ENCODE results near the gene PC. TPM values are rescaled to one million over a fixed set of nuclear protein-coding genes. Genes with fewer than 3 reads are reported as not detected.
"Not testable (repeated sequence)": the region's sequence is repeated elsewhere in the genome, so short reads cannot be mapped to it uniquely, and the experiment has no call there.

The PC gene
- total RNA-seq, 1 experiment from 2014 or later = 37.1 TPM

DNA sequence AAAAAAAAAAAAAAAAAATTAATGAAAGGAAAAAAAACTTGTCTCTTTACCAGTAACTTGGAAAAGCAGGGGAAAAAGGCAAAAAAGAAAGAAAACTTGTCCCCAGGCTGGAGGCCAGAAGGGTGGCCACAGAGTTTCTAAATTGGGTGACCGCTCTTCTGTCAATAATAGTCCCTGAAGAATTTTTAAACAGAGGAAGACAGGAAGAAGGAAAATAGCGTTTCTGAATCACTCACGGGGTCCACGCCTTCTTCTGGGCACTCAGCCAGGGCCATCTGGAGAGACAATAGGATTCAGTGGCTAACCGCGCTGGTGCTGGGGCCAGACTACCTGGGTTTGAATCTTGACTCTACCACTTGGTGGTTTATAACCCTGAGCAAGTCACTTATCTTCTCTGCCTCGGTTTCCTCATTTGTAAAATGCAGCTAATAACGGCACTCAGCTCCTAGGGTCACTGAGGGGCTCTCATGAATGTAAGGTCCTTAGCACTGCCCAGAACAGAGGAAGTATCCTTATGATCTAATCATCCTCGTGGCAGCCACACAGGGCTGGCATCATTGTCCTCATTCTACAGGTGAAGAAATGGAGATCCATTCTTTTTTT is 23.9 kb upstream of the PC start:
- peak; percentile 98 for DNase-seq (ENCODE audit: low read depth)

DNA sequence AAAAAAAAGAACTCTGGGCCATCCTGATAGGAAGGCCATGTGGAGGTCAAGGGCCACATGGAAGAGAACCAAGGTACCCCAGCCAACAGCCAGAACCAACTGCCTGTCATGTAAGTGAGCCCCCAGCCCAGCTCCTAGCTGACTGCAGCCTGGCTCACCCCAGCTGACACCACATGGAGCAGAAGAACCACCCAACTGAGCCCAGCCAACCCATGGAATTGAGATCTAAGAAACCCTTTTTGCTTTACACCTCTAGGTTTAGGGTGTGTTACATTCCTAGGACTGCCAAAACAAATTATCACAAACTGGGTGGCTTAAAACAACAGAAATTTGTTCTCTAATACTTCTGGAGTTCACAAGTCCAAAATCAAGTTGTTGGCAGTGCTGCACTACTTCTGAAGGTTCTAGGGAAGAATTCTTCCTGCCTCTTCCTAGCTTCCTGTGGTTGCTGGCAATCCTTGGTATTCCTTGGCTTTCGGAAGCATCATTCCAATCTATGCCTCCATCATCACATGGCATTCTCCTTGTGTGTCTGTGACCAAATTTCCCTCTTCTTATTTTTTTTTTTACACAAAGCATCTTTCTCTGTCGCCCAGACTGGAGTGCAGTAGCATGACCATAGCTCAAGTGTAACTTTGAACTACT is 21.3 kb upstream of the PC start:
- DNase-seq (ENCODE audit: low read depth) = peak; percentile 58

DNA sequence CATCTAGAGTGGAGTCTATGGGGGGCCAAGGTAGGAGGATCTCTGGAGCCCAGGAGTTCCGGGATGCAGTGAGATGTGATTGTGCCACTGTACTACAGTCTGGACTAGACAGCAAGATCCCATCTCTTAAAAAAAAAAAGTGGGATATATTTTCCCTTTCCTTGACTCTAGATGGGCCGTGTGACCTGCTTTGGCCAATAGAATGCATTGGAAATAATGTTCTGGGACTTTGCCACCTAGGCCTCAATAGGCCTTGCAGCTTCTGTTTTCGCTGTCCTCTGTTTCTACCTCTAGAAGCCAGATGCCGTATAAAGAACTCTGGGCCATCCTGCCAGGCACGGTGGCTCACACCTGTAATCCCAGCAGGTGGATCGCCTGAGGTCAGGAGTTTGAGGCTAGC is 20.5 kb upstream of the PC start:
- DNase-seq (ENCODE audit: low read depth) = no peak

DNA sequence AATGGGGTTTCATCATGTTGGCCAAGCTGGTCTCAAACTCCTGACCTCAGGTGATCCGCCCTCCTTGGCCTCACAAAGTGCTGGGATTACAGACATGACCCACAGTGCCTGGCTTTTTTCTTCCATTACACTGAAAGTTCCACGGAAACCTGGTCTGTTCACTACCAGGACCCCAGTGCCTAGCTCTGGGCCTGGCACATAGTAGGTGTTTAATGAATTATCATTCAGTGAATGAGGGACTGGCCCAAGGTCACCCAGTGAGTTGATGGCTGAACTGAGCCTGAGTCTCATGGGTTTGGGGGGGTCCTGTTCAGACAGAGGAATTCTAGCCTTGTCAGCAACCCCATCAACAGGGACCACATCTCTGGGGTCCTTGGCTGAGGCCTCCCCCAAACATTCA is 20.0 kb upstream of the PC start:
- DNase-seq (ENCODE audit: low read depth) = no peak

DNA sequence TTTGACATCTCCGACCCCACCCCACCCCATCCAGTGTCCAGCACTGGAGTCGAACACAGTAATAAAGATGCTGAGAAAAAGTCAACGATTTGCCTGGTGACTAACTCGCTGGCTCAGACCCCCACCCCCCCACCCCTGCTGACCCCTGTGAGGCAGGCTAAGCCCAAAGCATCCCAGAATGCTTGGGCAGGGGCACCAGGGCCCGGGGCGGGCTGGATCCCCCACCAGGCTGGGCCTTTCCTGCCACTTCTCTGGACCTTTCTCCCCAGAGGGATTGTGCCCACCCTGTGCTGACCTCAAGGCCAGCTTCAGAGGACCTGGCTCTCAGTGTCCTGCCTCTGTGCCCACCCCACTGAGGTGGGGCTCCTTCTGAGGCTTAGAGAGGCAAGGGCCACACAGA is 18.7 kb upstream of the PC start:
- no peak for DNase-seq (ENCODE audit: low read depth)

DNA sequence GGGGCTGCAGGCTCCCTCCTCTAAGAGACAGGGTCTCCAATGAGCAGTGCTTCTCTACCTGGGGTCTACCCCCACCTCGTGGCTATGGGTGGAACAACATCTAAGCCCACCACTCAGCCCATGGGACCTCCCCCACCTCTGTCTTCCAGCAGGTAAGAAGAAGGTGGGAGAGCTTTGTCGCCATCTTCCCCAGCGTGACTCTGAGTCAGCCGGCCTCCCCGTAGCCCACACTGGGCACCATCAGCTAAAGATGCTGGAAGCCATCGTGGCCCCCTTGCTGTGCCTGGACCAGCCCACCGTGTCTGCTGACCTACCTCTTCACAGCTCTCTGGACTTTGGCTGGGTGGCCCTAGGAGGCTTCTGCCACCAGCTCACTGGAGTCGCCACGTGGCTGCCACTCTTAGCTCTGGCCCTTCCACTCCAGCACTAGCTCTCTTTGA is 17.9 kb upstream of the PC start:
- DNase-seq (ENCODE audit: low read depth) = no peak

DNA sequence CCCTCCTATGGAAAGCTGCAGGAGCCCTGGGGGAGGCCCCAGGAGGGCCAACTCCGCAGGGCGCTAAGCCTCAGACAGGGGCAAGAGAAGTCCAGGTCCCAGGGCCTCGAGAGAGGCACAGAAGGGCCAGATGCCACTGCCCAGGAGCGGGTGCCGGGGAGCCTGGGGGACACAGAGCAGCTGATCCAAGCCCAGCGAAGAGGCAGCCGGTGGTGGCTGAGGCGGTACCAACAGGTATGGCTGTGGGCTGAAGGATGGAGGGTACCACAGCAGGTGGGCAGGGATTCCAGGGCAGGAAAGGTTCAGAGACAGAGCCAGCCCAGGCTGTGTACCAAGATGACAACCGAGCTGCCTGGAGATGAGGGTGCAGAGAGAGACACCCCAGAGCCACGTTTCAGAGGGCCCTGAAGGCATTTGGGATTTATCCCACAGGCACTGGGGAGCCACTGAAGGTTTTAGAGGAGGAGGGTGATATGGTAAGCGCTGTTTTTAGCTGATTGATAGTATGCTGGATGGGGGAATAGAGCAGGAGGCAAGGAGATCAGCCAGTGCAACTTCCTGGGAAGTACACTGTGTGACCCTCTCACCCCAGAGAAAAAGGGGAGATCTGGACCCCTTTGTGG is 17.3 kb upstream of the PC start:
- no peak for DNase-seq (ENCODE audit: low read depth)

DNA sequence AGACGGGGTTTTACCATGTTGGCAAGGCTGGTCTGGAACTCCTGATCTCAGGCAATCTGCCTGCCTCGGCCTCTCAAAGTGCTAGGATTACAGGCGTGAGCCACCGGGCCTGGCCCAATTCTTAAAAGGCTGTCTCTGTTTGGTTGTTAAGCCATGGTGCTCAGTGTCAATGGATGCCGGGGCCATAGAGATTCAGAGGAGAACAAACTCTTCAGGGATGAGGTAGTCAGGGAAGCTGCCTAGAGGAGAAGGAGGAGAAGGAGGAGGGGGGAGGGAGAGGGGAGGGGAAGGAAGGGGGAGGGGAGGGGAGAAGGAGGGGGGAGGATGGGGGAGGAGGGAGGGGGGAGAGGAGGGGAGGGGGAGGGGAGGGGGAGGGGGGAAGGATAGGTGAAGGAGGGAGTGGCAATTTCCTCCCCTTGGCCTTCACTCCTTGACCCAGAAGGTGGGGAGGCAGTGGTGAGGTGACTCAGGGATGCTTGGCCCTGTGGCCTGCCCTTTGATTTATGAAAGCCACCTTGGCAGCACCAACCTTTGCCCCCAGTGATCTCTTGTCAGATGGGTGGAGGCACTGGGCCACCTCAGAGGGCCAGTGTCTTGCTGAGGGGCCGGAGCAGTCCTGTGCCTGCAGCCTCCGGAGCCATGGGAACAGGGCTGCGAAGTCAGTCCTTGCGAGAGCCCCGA is 16.7 kb upstream of the PC start, which contains the start of gene C11orf86:
Gene C11orf86, plus strand, starts transcription at position 581 of the 681 bp plus-strand sequence. Its CDS starts 59 bp downstream, at position 640.
- peak; percentile 53 for DNase-seq (ENCODE audit: low read depth)

DNA sequence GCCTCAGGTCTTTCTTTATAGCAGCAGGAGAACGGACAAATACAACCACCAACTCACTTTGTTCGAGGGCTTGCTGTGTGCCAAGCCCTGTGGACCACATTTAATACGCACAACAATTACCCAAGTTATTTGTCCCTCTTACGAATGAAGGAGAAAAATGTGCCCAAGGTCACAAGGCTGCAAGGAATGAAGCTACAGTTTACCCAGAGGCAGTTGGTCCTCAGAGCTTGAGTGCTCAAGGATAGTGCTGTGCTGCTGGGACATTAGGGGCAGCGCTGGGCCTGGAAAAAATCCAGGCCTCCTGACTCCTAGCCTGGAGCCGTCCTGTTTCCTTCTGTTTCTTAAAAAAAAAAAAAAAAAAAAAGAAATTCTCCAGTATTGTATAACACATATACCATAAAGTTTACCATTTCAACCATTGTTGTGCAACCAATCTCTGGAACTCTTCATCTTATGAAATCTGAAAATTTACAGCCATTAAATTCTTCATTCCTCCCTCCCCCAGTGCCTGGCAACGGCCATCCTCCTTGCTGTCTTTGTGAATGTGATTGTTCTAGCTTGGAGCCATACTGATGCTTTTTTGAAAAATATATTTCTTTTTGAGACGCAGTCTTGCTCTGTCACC is 15.9 kb upstream of the PC start:
- peak; percentile 34 for DNase-seq (ENCODE audit: low read depth)

DNA sequence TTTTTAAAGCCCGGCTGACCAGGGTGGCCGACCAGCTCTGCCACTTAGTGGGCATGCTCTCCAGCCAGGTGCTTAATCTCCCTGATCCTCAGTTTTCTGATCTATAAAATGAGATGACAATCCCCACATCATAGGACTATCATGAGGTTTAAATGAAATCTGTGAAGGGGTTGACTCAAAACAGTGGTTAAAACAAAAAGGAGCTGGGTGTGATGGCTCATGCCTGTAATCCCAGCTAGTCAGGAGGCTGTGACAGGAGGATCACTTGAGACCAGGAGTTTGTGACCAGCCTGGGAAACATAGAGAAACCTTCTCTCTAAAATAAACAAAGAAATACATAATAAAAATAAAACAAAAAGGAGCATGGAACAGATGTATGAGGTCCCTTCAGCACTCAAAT is 13.3 kb upstream of the PC start:
- DNase-seq (ENCODE audit: low read depth) = peak; percentile 34

DNA sequence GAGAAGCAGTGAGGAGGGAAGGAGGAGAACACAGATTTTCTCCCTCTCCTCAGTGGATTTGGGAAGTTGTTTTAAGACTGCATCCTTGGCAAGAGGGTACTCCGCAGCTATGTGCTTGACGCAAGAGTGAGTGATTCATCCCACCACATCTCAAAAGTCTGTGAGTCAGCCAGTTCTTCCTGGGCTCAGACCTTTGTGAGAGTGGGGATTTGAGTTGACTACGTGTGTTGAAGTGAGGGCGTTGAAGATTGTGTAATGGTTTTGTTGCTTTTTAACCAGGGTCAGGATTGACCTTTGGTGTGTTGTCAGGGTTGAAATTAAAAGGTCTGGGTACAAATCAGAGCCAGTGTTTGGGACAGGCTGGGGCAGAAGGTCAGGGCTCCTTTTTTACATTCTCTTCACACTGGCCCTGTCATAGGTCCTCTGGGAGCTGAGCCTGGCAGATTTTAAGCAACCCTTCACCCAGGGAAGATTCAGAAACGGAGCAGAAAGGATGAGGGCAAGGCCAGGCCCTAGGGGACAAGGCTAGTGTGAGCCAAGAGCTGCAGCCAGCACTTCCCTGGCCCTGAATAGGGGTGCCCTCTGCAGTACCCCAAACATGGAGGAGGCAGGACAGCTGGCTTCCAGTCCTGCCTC is 12.7 kb upstream of the PC start:
- peak; percentile 100 for DNase-seq (ENCODE audit: low read depth)

DNA sequence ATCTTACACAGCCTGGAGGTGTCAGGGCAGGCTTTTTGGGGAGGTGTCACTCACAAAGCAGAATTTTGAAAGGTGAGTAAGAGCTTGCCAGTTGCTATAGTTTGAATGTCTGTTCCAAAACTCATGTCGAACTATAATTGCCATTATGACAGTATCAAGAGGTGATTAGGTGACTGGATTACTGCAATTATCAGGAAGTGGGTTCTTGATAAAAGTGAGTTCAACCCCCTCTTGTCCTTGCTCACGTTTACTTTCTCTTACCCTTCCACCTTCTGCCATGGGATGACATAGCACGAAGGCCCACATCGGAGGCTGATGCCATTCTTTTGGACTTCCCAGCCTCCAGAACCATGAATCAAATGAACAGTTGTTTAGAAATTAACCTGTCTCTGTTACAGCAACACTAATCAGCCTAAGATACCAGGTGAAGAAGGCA is 12.2 kb upstream of the PC start:
- no peak for DNase-seq (ENCODE audit: low read depth)

DNA sequence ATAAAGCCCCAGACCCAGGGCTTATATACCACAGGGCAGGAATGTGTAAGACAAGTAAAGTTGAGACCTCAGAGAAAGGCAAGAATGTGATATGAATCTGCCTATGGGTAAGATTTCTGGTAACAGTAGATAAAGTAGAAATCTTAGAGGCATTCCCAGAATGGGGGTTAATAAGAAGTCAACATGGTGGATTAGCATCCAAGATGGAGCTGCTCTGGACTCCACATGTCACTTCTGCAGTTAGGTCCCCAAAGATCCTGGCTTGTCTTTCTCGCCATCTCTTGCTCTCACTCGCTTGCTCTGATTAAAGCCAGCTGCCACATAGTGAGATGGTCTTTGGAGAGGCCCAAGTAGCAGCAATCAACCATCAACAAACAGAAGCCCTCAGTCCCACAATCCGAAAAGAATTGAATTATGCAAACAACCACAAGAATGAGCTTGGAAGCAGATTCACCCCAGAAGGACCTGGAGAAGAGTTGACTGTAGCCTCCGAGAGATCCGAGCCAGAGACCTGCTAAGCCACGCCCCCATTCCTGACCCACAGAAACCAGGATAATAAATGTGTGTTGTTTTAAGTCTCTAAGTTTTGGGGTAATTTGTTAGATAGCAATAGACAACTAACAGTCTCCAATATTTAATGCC is 11.5 kb upstream of the PC start:
- peak; percentile 78 for DNase-seq (ENCODE audit: low read depth)

DNA sequence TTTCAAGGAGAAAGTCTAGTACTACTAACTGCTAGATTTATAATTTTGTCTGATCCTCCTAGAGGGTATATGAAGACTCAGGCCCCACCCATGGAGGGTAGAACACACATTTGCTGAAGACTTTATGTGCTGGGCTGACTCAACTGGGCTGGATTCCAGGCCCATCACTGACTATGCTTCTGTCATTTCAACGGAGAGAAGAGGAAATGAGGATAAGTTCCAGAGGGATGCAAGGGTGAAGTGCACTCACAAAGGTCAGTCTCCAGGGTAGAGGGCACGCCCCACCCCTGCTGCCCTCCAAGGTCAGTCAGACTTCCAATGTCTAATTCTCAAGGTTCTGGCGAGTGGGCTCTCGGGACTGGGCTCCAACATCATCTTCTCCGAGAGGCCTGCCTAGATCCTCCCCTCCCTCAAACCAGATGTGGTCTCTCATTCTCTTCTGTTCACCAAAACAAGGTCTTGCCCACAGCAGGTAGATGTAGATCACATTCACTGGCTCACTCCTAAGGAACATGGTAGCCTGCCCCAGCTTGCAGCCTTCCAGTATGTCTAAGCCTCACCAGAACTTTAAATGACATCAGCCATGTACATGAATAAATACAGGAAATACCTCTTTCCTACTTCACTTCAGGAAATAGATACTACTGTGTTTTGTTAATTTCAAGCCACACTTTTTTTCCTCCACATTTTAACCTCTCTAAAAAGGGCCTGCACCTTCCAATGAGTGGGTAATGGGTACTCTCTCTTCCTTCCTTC is 9.7 kb upstream of the PC start:
- peak; percentile 88 for DNase-seq (ENCODE audit: low read depth)

DNA sequence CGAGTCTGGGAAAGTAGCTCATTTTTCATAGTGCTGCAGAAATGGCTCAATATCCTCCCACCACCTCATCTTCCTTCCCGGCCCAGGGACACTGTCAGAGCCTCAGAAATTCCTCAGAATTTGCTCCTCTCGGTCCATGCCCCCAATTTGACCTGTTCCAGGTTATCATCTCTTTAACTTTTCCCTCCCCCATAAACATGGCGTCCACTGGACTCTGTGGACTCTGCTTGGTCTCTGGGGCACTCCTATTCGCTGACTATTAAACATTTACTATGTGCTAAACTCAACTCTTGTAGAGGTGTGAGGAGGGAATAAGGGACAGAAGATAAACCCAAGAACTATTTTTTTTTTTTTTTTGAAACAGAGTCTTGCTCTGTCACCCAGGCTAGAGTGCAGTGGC is 8.2 kb upstream of the PC start:
- no peak for DNase-seq (ENCODE audit: low read depth)

DNA sequence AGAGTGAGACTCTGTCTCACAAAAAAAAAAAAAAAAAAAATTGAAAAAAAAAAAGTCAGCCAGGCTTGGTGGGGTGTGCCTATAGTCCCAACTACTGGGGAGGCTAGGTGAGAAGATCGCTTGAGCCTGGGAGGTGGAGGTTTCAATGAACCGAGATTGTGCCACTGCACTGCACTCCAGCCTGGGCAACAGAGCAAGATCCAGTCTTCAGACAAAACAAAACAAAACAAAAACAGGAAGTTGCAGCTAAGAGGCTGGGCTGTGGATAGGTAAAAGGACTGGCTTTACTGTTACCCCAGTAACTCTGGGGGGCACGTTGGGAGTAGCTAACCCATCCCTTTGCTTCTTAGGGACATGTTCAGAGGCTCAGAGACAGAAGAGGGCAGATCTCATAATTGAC is 6.3 kb upstream of the PC start:
- no peak for DNase-seq (ENCODE audit: low read depth)

DNA sequence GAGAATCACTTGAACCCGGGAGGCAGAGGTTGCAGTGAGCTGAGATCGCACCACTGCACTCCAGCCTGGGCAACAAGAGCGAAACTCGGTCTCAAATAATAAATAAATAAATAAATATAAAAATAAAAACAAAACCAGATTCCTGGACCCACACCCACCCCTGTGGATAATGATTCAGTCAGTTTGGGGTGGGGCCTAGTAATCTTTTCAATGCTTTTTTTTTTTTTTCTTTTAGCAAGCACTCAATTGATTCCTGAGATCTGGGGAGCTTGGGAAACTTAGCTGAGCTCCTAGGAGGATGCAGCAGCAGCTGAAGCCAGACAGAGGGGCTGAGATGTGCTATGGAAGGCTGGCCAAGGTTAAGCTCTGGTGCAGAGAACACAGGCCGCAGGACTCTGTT is 4.6 kb upstream of the PC start:
- DNase-seq (ENCODE audit: low read depth) = no peak

DNA sequence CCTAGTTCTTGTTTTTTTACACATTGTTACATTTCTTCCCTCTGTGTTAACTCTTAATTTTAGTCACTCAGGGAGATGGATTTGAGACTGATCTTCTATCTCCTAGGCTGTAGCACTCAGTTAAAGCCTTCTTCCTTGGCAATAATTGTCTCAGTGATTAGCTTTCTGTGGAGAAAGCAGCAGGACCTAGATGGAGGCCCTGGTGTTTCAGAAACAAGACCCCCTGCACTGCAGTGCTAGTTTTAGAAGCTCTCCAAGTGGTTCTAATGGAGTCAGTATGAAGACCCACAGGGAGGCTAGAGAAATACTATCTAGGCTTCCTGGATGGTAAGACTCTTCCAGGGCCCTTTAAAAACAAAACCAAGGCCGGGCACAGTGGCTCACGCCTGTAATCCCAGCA is 4.1 kb upstream of the PC start:
- no peak for DNase-seq (ENCODE audit: low read depth)

DNA sequence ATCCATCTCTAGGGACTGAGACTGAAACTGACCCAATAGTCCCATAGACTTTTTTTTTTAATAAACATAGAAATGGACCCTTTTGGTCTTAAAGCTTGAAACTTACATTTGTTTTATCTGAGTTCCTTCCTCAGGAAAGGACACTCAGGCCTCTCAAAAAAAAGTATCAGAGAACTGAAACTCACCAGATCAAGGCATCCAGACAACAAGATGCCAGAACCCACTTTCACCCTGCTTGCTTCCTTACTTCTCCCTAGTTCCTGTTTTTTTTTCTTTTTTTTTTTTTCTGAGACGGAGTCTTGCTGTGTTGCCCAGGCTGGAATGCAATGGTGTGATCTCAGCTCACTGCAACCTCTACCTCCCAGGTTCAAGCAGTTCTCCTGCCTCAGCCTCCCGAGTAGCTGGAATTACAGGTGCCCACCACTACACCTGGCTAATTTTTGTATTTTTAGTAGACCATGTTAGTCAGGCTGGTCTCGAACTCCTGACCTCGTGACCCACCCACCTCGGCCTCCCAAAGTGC is 3.6 kb upstream of the PC start:
- not testable (repeated sequence) for DNase-seq (ENCODE audit: low read depth)

DNA sequence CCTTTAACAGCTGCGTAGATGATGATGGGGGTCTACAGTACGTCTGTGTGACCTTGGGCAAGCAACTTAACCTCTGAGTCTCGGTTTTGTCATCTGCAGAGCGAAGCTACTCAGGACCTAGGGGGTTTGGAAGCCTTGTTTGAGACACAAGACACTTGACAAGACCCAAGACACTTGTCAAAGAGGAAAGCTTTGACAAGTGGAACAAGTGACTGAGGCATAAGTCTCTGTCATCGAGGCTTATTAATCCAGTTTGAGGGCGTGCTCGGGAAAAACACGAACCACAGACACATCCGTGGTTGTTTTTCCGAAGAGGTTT is 732 bp upstream of the PC start:
- DNase-seq (ENCODE audit: low read depth) = no peak

DNA sequence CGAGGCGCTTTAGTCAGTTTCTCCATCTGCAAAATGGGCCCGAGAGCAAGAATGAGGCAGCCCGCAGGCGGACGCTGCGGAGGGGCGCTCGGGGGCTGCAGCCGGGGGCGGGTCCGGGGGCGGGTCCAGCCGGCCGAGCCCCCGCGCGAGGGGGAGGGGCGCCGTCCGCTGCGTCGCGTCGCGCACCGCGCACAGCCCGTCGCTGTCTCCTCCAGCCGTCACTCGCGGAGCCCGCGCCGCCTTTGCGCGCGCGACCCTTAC is 282 bp downstream of the PC start:
- DNase-seq (ENCODE audit: low read depth) = no peak
